Panc1 (cell line): ENCODE results near the gene DDX49.
"Not testable (repeated sequence)": the region's sequence is repeated elsewhere in the genome, so short reads cannot be mapped to it uniquely, and the experiment has no call there.

Experiments used
- CTCF ChIP-seq: fragments of 450-650 bp; IDR thresholded peaks from 2 replicates; pipeline ENCODE4 v1.5.1; 2017; ENCODE audit warnings: mild to moderate bottlenecking
- POLR2AphosphoS5 ChIP-seq: IDR thresholded peaks from 2 replicates; pipeline ENCODE4 v1.6.1; 2012; ENCODE audit warnings: mild to moderate bottlenecking, low read depth, low read length, moderate library complexity
- TF ChIP-seq, protein P1 (sequence below), 2 experiments: IDR thresholded peaks; 2 replicates each; pipeline ENCODE4 v1.6.1; 2011 to 2012; ENCODE audit warnings: low read depth in 2 of 2, control low read depth in 1 of 2, low read length in 1 of 2, mild to moderate bottlenecking in 1 of 2, moderate library complexity in 1 of 2; ENCODE audit not compliant: insufficient read depth in 1 of 2

DNA sequence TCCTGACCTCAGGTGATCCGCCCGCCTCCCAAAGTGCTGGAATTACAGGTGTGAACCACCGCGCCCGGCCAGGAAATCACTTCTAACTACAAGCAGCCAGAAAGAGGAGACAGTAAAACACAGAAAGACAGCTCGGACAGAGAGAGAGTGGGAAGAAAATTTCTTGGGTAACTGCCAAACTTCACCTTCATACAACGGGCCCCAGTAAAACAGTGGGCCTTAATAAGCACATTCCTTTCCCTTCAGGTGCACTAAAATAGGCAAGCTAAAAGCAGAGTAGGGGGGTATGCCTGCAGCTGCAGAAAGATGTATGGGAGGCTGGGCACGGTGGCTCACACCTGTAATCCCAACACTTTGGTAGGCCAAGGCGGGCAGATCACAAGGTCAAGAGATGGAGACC is 1.9 kb upstream of the DDX49 start:
- TF ChIP-seq CTCF, POLR2AphosphoS5: not testable (repeated sequence)
- TF ChIP-seq, protein P1, sequence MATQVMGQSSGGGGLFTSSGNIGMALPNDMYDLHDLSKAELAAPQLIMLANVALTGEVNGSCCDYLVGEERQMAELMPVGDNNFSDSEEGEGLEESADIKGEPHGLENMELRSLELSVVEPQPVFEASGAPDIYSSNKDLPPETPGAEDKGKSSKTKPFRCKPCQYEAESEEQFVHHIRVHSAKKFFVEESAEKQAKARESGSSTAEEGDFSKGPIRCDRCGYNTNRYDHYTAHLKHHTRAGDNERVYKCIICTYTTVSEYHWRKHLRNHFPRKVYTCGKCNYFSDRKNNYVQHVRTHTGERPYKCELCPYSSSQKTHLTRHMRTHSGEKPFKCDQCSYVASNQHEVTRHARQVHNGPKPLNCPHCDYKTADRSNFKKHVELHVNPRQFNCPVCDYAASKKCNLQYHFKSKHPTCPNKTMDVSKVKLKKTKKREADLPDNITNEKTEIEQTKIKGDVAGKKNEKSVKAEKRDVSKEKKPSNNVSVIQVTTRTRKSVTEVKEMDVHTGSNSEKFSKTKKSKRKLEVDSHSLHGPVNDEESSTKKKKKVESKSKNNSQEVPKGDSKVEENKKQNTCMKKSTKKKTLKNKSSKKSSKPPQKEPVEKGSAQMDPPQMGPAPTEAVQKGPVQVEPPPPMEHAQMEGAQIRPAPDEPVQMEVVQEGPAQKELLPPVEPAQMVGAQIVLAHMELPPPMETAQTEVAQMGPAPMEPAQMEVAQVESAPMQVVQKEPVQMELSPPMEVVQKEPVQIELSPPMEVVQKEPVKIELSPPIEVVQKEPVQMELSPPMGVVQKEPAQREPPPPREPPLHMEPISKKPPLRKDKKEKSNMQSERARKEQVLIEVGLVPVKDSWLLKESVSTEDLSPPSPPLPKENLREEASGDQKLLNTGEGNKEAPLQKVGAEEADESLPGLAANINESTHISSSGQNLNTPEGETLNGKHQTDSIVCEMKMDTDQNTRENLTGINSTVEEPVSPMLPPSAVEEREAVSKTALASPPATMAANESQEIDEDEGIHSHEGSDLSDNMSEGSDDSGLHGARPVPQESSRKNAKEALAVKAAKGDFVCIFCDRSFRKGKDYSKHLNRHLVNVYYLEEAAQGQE (IDR thresholded peaks at IDR 0.05; ENCODE audit: insufficient read depth in 1 of 2, low read depth in 2 of 2, low read length in 1 of 2), result not testable (repeated sequence)
